HG02852 (cell line): ENCODE measurements around the gene YTHDF1.

Experiments used
- ATAC-seq: cut with Tn5 transposase; IDR thresholded peaks from one replicate; pipeline ENCODE4 v1.9.1; 2021; ENCODE audit warnings: mild to moderate bottlenecking, moderate library complexity; ENCODE audit not compliant: unreplicated experiment

The YTHDF1 gene

DNA sequence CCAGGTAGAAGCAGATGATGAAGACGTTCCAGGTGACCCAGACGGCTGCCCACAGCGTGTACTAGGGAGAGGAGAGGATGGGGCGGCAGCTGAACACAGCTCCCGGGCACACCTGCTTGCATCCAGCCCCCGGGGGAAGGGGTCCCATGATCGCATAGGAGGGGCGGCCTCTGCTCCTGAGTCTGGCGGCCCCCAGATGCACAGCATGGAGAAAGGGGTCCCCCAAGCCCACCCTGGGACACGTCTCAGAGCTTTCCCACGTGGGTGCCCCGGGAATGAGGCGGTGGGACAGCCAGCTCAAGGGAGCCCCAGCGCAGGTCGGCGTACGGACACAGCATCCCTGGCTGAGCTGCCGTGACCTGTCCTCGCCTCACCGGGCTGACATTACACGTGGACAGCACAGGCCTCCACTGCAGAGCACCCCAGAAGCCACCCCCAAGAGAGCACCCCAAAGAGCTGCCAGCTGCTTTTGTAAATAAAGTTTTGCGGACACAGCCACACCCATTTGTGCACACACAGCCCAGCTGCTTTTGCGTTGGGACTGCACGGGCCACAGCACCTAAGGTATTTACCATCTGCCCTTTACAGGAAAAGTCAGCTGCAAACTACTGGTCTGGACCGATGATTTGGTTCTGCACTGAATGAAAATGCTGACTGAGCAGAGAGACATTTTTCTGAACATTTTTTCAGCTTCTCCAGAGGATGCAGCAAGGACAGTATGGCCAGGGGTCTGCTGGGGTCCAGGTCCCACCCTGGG is 33.1 kb upstream of the YTHDF1 start:
- ATAC-seq: no peak

GRCh38 chr20:63247671-63248228 is 31.8 kb upstream of the YTHDF1 start:
- ATAC-seq: no peak

- ATAC-seq: no peak
Measured at GRCh38 chr20:63246490-63247288, 30.8 kb upstream of the YTHDF1 start.

GRCh38 chr20:63244468-63244867 is 28.5 kb upstream of the YTHDF1 start:
- ATAC-seq: no peak

DNA sequence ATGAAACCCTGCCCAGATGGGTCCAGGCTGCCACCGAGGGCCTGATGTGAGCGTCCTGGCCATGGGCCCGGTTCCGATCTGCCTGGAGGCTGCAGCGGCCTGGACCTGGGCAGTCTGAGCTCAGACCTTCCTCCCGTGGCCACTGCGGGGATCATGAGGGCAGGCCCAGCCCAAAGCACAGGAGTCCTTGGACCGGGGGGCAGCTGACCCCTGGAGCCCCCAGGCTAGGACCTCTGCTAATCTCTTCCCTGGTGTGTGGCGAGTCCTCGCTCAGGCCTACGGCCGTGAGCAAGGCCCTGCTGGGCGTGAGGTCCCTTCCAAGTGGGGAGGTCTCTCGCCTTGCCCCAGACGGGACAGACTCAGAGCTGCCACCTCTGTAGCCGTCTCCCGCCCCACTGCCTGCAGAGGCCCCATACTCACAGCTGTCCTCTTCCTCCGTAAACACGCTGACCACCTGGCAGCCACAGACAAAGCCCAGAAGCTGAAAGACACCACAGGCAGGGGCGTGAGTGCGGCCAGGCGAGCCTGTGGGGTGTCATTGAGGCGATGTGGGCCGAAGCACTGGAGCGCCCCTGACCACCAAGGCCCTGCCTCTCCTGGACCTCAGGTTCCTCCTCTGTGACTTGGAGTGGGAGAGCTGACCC is 27.8 kb upstream of the YTHDF1 start:
- no peak for ATAC-seq

- ATAC-seq: no peak
Measured at GRCh38 chr20:63242736-63243135, 26.8 kb upstream of the YTHDF1 start.

DNA sequence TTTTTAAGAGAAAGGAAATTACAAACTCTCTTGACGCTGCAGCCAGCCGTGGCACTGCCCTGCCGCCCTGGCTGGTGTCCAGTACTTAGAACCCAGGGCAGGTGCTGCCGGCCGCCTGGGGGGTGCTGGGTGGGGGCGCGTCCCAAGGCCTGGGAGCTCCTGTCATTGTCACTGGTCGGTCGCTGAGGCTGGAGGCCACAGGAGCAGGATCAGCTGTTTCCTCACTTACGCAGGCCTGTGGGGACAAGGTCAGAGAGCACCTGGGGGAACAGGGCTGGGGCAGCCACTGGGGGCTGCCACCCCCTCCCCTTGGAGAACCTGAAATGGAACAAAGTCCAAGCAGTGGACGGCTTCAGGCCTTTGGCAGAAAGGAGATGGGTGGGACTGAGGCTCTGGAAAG is 25.3 kb upstream of the YTHDF1 start:
- ATAC-seq: no peak

- ATAC-seq: no peak
Measured at GRCh38 chr20:63240004-63240403, 24.1 kb upstream of the YTHDF1 start.

DNA sequence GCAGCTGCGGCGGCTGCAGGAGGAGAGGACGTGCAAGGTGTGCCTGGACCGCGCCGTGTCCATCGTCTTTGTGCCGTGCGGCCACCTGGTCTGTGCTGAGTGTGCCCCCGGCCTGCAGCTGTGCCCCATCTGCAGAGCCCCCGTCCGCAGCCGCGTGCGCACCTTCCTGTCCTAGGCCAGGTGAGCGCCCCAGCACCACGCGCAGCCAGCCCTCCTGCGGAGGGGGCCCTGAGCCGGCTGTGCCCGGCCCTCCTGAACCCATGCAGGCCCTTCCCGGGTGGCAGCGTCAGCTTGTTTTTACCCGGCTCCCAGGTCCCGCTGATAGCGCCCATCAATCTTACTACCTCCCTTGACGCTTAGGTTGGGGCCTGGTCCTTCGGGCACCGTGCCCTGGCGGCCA is 23.5 kb upstream of the YTHDF1 start:
- no peak for ATAC-seq

DNA sequence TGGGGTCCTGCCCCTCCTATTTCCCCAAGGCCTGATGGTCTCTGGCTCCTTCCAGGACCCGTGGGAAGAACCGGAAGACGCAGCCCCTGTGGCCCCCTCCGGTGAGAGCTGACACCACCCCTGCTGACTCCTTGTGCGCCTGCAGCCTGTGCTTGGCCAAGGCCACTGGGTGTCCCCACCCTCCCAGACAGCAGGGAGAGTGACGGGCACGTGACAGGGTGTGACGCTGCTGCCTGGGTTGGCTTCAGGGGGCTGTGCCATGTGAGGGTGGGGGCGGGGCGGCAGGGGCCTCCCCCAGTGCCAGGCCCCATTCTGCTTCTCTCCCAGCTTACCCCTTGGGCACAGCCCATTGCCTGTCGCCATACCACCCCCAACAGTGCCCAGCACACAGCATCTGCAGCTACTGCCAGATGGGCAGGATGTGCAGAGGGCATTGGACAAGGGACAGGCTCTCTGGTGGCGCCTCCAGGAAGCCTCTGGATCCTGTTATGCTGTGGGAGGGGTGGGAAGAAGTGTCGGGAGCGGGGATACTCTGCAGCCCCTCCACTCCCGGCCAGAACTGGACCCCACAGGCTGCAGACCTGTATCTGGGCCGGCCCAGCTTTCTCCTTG is 22.7 kb upstream of the YTHDF1 start:
- ATAC-seq: no peak

DNA sequence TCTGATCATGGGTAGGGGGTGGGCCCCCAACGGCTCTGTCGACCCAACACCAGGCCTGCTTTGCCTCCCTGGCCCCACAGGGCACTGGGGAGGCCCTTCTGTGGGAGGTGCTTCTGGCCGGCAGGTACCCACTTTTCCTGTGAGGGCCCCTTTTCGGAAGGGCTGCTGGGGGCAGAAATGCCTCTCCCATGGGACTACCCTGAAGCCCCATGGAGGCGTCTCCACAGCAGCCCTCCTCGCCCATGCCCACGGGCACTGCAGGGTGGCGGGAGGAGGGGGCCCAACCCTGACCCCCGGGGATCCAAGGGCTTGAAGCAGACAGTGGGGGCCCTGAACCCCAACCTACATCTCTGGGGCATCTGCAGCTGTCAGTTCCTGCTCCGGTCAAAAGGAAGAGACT is 22.1 kb upstream of the YTHDF1 start:
- ATAC-seq: no peak

DNA sequence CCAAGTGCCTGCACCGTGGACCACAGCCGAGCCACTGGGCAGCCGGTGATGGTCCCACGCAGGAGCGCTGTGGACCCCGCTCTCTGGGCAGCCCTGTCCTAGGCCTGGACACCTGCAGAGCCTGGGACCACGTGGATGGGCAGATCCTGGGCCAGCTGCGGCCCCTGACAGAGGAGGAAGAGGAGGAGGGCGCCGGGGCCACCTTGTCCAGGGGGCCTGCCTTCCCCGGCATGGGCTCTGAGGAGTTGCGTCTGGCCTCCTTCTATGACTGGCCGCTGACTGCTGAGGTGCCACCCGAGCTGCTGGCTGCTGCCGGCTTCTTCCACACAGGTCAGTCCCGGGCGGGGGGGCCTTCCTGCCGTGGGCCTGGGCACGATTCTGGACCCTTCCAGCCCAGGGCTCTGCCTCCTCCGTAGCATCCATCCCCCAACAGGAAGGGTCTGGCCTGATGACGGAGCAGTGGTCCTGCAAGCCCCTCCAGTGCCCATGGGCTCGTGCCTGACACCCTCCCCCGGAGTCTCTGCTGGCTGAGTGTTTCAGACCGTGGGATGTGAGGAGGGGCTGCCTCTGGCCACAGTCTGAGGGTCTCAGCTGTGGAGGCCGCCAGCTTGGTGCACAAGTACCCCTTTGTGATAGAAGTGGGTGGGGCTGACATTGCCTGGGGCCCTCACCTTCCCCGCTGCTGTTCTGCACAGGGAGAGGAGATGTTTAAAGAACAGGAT is 20.3 kb upstream of the YTHDF1 start:
- no peak for ATAC-seq

- no peak for ATAC-seq
Measured at GRCh38 chr20:63235399-63235983, 19.6 kb upstream of the YTHDF1 start, which contains the start of gene BIRC7. BIRC7 (plus strand) TSS chr20:63235905; CDS start chr20:63236097, 192 bp downstream.

- no peak for ATAC-seq
Measured at GRCh38 chr20:63234693-63235398, 18.9 kb upstream of the YTHDF1 start.

DNA sequence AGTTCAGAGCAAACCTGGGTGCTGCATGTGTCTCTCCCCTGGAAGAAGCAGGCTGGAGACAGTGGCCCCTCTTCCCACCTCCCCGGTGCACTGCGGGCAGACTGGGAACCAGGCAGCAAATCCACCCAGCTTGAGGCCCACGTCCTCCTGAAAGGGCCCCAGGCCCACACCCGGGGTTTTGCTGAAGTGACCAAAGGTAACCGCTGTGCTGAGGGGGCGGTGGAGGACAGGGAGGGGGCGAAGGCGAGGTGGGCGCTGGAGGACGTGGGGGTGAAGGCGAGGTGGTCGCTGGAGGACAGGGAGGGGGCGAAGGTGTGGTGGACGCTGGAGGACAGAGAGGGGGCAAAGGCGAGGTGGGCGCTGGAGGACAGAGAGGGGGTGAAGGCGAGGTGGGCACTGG is 18.0 kb upstream of the YTHDF1 start:
- no peak for ATAC-seq

- ATAC-seq: no peak
Measured at GRCh38 chr20:63233061-63233344, 17.1 kb upstream of the YTHDF1 start.

- no peak for ATAC-seq
Measured at GRCh38 chr20:63232235-63233060, 16.5 kb upstream of the YTHDF1 start.

GRCh38 chr20:63230800-63231268 is 14.9 kb upstream of the YTHDF1 start:
- no peak for ATAC-seq

DNA sequence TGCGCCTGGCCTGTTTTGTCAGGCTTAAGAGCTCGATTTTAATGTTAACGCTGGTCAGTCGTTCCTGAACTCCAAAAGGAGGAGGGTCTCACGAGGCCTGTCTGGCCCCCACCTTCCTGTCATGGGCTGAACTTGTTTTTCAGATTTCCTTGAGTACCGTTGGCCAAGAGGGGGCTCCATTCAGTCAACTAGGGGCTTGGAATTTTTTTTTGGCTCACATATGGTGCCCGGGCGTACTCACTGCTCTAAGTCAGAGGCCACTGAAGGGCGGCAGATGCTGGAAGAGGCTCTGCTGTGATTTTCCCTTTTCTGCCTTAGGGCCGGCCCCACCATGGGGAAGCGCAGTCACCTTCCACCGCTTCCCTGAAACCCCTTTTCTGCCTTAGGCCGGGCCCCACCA is 12.9 kb upstream of the YTHDF1 start:
- ATAC-seq: no peak
